GM12878 (cell line): ENCODE measurements around the gene BRME1. TPM values are rescaled to one million over a fixed set of nuclear protein-coding genes. Genes with fewer than 3 reads are reported as not detected.

Experiments used
- ATAC-seq: fragments of 200-7000 bp; cut with Tn5 transposase; 3 replicates; pipeline ENCODE4 v1.9.1; 2020; ENCODE audit warnings: mild to moderate bottlenecking, moderate library complexity
- BruUV-seq: library from RNA; stranded (reverse); fragments of 400-500 nt; replicated peaks from 2 replicates; lab custom pipeline; 2021; lab: Mats Ljungman, UMichigan
- CTCF ChIA-PET: fragments of 300-600 bp; sonication (Branson Sonifier 250); formaldehyde crosslinking; extraction: SDS; loops from one replicate; lab custom pipeline; 2021; ENCODE audit warnings: inconsistent platforms; lab: Yijun Ruan, JAX
- POLR2A ChIA-PET: fragments of 350-600 bp; formaldehyde crosslinking; extraction: SDS; loops from one replicate; lab custom pipeline; 2021; ENCODE audit warnings: inconsistent platforms; lab: Charles Lee
- RAD21 ChIA-PET: fragments of 300-600 bp; sonication (Branson Sonifier 250); formaldehyde crosslinking; loops from one replicate; lab custom pipeline; 2023; ENCODE audit warnings: antibody characterized with exemption; ENCODE audit not compliant: unreplicated experiment; lab: Charles Lee
- SMC1A ChIA-PET: fragments of 300-600 bp; sonication (Branson Sonifier 250); formaldehyde crosslinking; loops from one replicate; lab custom pipeline; 2023; ENCODE audit not compliant: unreplicated experiment, uncharacterized antibody; lab: Charles Lee
- DNase-seq: peaks from one replicate; pipeline ENCODE4 v3.0.0-alpha.2; 2011; ENCODE audit warnings: low read depth, low spot score
- FAIRE-seq: peaks from 3 replicates; lab custom pipeline; 2011; peaks lifted over from hg19 to GRCh38; lab: Jason Lieb, UNC
- H2AFZ ChIP-seq: 2 replicates; pipeline ENCODE4 v1.6.0; 2011; ENCODE audit warnings: low read depth, low read length, control low read depth; ENCODE audit not compliant: control insufficient read depth
- H3K27ac ChIP-seq: 2 replicates; pipeline ENCODE4 v1.5.1; 2011; ENCODE audit warnings: control low read depth; ENCODE audit not compliant: control insufficient read depth, insufficient read depth
- H3K27me3 ChIP-seq, 2 experiments: replicated peaks in 1 of 2; 2 replicates each; pipeline versions ENCODE4 v1.6.0 to v1.6.1; 2011; ENCODE audit warnings: low read length in 1 of 2; ENCODE audit not compliant: control insufficient read depth in 2 of 2, insufficient read depth in 2 of 2
- H3K36me3 ChIP-seq, 2 experiments: 2 replicates each; pipeline ENCODE4 v1.5.1; 2011; ENCODE audit warnings: low read length in 1 of 2; ENCODE audit not compliant: control insufficient read depth in 2 of 2, insufficient read depth in 2 of 2
- H3K4me1 ChIP-seq: 2 replicates; pipeline ENCODE4 v1.6.1; 2011; ENCODE audit warnings: mild to moderate bottlenecking, low read length, moderate library complexity, mixed read lengths; ENCODE audit not compliant: control insufficient read depth, insufficient read depth
- H3K4me2 ChIP-seq: 2 replicates; pipeline ENCODE4 v1.6.0; 2011; ENCODE audit warnings: control low read depth; ENCODE audit not compliant: control insufficient read depth, insufficient read depth
- H3K4me3 ChIP-seq: fragments of 200-600 bp; sonication (generic); 2 replicates; pipeline ENCODE4 v1.5.1; 2016
- H3K79me2 ChIP-seq: 2 replicates; pipeline ENCODE4 v1.6.0; 2011; ENCODE audit warnings: low read length; ENCODE audit not compliant: control insufficient read depth, insufficient read depth
- H3K9ac ChIP-seq: 2 replicates; pipeline ENCODE4 v1.8.0; 2011; ENCODE audit warnings: low read length, control low read depth, mixed read lengths; ENCODE audit not compliant: control insufficient read depth, insufficient read depth
- H3K9me3 ChIP-seq: replicated peaks from 3 replicates; pipeline ENCODE4 v1.5.1; 2011; ENCODE audit warnings: mild to moderate bottlenecking, low read length; ENCODE audit not compliant: control insufficient read depth, insufficient read depth
- H4K20me1 ChIP-seq: 2 replicates; pipeline ENCODE4 v1.6.0; 2011; ENCODE audit not compliant: control insufficient read depth, insufficient read depth
- BHLHE40 ChIP-seq, 2 experiments: fragments of 450-650 bp in 1 of 2; IDR thresholded peaks; 2 replicates each; pipeline ENCODE4 v1.6.1; 2011 to 2017; ENCODE audit warnings: low read depth in 2 of 2, borderline replicate concordance in 1 of 2, improper control_type of control experiment in 1 of 2, low read length in 1 of 2, mild to moderate bottlenecking in 1 of 2
- GATAD2B ChIP-seq: fragments of 450-650 bp; conservative IDR thresholded peaks from 2 replicates; pipeline ENCODE4 v1.6.1; 2017; ENCODE audit warnings: low read depth, mild to moderate bottlenecking, moderate library complexity
- IRF5 ChIP-seq: fragments of 450-650 bp; IDR thresholded peaks from 2 replicates; pipeline ENCODE4 v1.6.1; 2017; ENCODE audit warnings: borderline replicate concordance
- JUND ChIP-seq: IDR thresholded peaks from 2 replicates; pipeline ENCODE4 v1.6.1; 2012; ENCODE audit warnings: low read depth, mild to moderate bottlenecking, low read length, improper control_type of control experiment, moderate library complexity
- KDM1A ChIP-seq: fragments of 200-600 bp; sonication (generic); IDR thresholded peaks from 2 replicates; pipeline ENCODE4 v1.6.1; 2016; ENCODE audit warnings: borderline replicate concordance
- MEF2B ChIP-seq: fragments of 450-650 bp; IDR thresholded peaks from 2 replicates; pipeline ENCODE4 v1.6.1; 2018; ENCODE audit warnings: mild to moderate bottlenecking, moderate library complexity; ENCODE audit not compliant: partially characterized antibody, poor library complexity, severe bottlenecking
- MLLT1 ChIP-seq: fragments of 450-650 bp; IDR thresholded peaks from 2 replicates; pipeline ENCODE4 v1.6.1; 2016; ENCODE audit warnings: mild to moderate bottlenecking
- NFYB ChIP-seq: IDR thresholded peaks from 2 replicates; pipeline ENCODE4 v1.6.1; 2011; ENCODE audit warnings: low read depth, mild to moderate bottlenecking, low read length, improper control_type of control experiment, moderate library complexity; ENCODE audit not compliant: insufficient read depth
- NKRF ChIP-seq: fragments of 450-650 bp; conservative IDR thresholded peaks from 2 replicates; pipeline ENCODE4 v1.6.1; 2017; ENCODE audit warnings: mild to moderate bottlenecking, moderate library complexity
- POLR2AphosphoS5 ChIP-seq: IDR thresholded peaks from 2 replicates; pipeline ENCODE4 v1.6.1; 2011; ENCODE audit warnings: mild to moderate bottlenecking, low read length, inconsistent platforms
- ZBTB40 ChIP-seq: fragments of 450-650 bp; IDR thresholded peaks from 2 replicates; pipeline ENCODE4 v1.6.1; 2016; ENCODE audit warnings: mild to moderate bottlenecking, moderate library complexity, borderline replicate concordance
- WGBS: methylation state at CpG from one replicate; pipeline ENCODE4 v1.1.6; 2016; ENCODE audit warnings: low lambda C conversion rate; ENCODE audit not compliant: insufficient replicate concordance, insufficient coverage; ENCODE audit errors: missing lambda C conversion rate; 5-methylcytosine and 5-hydroxymethylcytosine counted together
- in situ Hi-C: fragments of 300-500 bp; cut with MboI; formaldehyde crosslinking; loops from 9 replicates; pipeline ENCODE4 v1.14.3; 2018; ENCODE audit warnings: mixed read lengths
- intact Hi-C: fragments of 100-400 bp; cut with micrococcal nuclease; formaldehyde crosslinking; loops from one replicate; pipeline ENCODE4 v1.14.2; 2022; ENCODE audit not compliant: unreplicated experiment
- polyA plus RNA-seq, 11 experiments: library from polyadenylated mRNA; depleted of rRNA in 4 of 11; unstranded in 6 of 11; stranded (reverse) in 5 of 11; fragments of >200 nt; fragmentation: Nextera tagmentation in 4 of 11; fragmentation: Illumina TruSeq in 1 of 11; extraction: Ambion mirVana in 4 of 11; extraction: Trizol in 1 of 11; gene quantifications; 1 replicate in 1 of 11; 2 replicates in 10 of 11; pipeline versions ENCODE4 v1.2.1 to v1.2.3, GENCODE V29; 2011 to 2016; ENCODE audit warnings: inconsistent platforms in 2 of 11, missing spikeins in 2 of 11, low read depth in 1 of 11
- total RNA-seq, 4 experiments: library from RNA; depleted of rRNA in 3 of 4; stranded (reverse); fragments of >200 nt in 3 of 4; fragmentation: Illumina TruSeq in 1 of 4; extraction: Trizol in 1 of 4; gene quantifications; 2 replicates each; pipeline versions ENCODE4 v1.2.1 to v1.2.3, GENCODE V29; 2013 to 2021

BRME1 gene
- total and polyA plus RNA-seq, 10 of the 15 experiments (the other 5 are each of a cell fraction or from before 2014, with no cell fraction given) = 0.07 to 2.2 (median 1.1) TPM; not detected in 1

- Histone ChIP-seq H3K9me3 (no peaks in the 10 kb centered on the region), H3K27me3 (no peaks in the 10 kb centered on the region), H3K4me1 (peaks cover 56% of the 10 kb centered on the region), H3K9ac (peak overlapping the region; percentile 94), H3K4me2 (peak overlapping the region; percentile 99), H4K20me1 (no peaks in the 10 kb centered on the region), H3K79me2 (peaks cover 55% of the 10 kb centered on the region), H3K27ac (peak overlapping the region; percentile 96), H3K4me3 (peak overlapping the region; percentile 92), H3K36me3 (no peaks in the 10 kb centered on the region; a peak in 1 of 4 replicates), H2AFZ (no peak overlapping the region)
- no peak for DNase-seq
- in situ Hi-C loops = loop anchor here (10.0 kb wide), 1 partner anchor 687 kb away; the partner anchor contains the start of genes IER2 and STX10
- CTCF ChIA-PET = interaction anchor here (0.8 to 7.1 kb wide), 2 partner anchors 21 to 45 kb away, joined by 3 to 51 read pairs; no protein-coding TSS in a partner anchor
- WGBS = 1% methylated on average over 26 of the region's 26 CpGs
- no peak for ATAC-seq
- intact Hi-C loops = loop anchor here (10.0 kb wide), 1 partner anchor 687 kb away; the partner anchor contains the start of genes IER2 and STX10
- no peak for FAIRE-seq
- BruUV-seq = no TSS peak
- POLR2A ChIA-PET = interaction anchor here (0.5 to 7.5 kb wide), 5 partner anchors 21 to 951 kb away, joined by 3 to 85 read pairs (median 4); no protein-coding TSS in a partner anchor
- RAD21 ChIA-PET = interaction anchor here (1.2 to 4.9 kb wide), 2 partner anchors 21 to 39 kb away, joined by 3 to 68 read pairs; no protein-coding TSS in a partner anchor
- SMC1A ChIA-PET = interaction anchor here (0.7 to 4.2 kb wide), 4 partner anchors 14 to 45 kb away, joined by 3 to 37 read pairs (median 4); no protein-coding TSS in a partner anchor
- TF ChIP-seq POLR2AphosphoS5 = peak; percentile 75
- no peak for TF ChIP-seq NFYB
- no peak for TF ChIP-seq JUND
- peak; percentile 54 for TF ChIP-seq ZBTB40
- peak; percentile 12 for TF ChIP-seq MEF2B
- TF ChIP-seq IRF5 = no peak
- TF ChIP-seq KDM1A = no peak
- TF ChIP-seq NKRF = 0 out of 2 replicates have a peak, but pooled peaks have one; percentile 28
- peak; percentile 35; the same call in 1 of the 2 replicates for TF ChIP-seq GATAD2B
- TF ChIP-seq BHLHE40 (IDR thresholded peaks at IDR 0.05; ENCODE audit: borderline replicate concordance in 1 of 2, low read depth in 2 of 2, low read length in 1 of 2) = peak in 1 of 2 experiments; percentile 60; a peak in 2 of 4 replicates
- TF ChIP-seq MLLT1 = peak; percentile 99
These were observed 64.6 kb downstream of the BRME1 start for GRCh38 chr19:13841086-13841961.
